Thyroid gland (tissue), 4 donors: ENCODE data around the gene NUDCD2.
"Not testable (repeated sequence)": the region's sequence is repeated elsewhere in the genome, so short reads cannot be mapped to it uniquely, and the experiment has no call there.

Experiments used
- POLR2A ChIP-seq, 2 donors: fragments of 450-650 bp; IDR thresholded peaks; one replicate each; pipeline ENCODE4 v1.6.1; 2017; ENCODE audit warnings: antibody characterized with exemption in 2 of 2, mild to moderate bottlenecking in 2 of 2, moderate library complexity in 1 of 2
- TF ChIP-seq, protein P1 (sequence below), 6 experiments: fragments of 200-600 bp in 3 of 6; fragments of 450-650 bp in 3 of 6; sonication (generic) in 3 of 6; IDR thresholded peaks; one replicate each; pipeline ENCODE4 v1.5.1; 2016 to 2019; ENCODE audit warnings: antibody characterized with exemption in 6 of 6, mild to moderate bottlenecking in 2 of 6, inconsistent platforms in 1 of 6, moderate library complexity in 1 of 6

DNA sequence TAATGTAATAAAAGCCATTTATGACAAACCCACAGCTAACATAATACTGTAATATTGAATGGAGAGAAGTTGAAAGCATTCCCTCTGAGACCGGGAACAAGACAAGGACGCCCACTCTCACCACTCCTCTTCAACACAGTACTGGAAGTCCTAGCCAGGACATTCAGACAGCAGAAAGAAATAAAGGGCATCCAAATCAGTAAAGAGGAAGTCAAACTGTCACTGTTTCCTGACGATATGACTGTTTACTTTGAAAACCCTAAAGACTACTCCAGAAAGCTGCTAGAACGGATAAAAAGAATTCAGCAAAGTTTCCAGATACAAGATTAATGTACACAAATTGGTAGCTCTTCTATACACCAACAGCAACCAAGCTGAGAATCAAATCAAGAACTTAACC is 33.8 kb downstream of the NUDCD2 start:
- TF ChIP-seq, protein P1, sequence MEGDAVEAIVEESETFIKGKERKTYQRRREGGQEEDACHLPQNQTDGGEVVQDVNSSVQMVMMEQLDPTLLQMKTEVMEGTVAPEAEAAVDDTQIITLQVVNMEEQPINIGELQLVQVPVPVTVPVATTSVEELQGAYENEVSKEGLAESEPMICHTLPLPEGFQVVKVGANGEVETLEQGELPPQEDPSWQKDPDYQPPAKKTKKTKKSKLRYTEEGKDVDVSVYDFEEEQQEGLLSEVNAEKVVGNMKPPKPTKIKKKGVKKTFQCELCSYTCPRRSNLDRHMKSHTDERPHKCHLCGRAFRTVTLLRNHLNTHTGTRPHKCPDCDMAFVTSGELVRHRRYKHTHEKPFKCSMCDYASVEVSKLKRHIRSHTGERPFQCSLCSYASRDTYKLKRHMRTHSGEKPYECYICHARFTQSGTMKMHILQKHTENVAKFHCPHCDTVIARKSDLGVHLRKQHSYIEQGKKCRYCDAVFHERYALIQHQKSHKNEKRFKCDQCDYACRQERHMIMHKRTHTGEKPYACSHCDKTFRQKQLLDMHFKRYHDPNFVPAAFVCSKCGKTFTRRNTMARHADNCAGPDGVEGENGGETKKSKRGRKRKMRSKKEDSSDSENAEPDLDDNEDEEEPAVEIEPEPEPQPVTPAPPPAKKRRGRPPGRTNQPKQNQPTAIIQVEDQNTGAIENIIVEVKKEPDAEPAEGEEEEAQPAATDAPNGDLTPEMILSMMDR (IDR thresholded peaks at IDR 0.05): not testable (repeated sequence)
- not testable (repeated sequence) for TF ChIP-seq POLR2A (IDR thresholded peaks at IDR 0.05)
